K562 (cell line): Measurements from ENCODE around the gene TXNL4A. TPM values are rescaled to one million over a fixed set of nuclear protein-coding genes. Genes with fewer than 3 reads are reported as not detected.

Source experiments
- ATAC-seq: fragments of 200-7000 bp; cut with Tn5 transposase; 3 replicates; pipeline ENCODE4 v1.9.1; 2020; ENCODE audit warnings: moderate library complexity
- BruUV-seq: library from RNA; stranded (reverse); fragments of 400-500 nt; replicated peaks from 2 replicates; lab custom pipeline; 2021; lab: Mats Ljungman, UMichigan
- CTCF ChIA-PET: fragments of 300-600 bp; formaldehyde crosslinking; extraction: SDS; loops from one replicate; lab custom pipeline; 2021; ENCODE audit warnings: low intra/inter-chr PET ratio; lab: Yijun Ruan, JAX
- POLR2A ChIA-PET: fragments of 300-600, 350-650 bp; sonication (Branson Sonifier 250); formaldehyde crosslinking; extraction: SDS; loops from one replicate; lab custom pipeline; 2021; ENCODE audit warnings: antibody characterized with exemption, inconsistent platforms; lab: Yijun Ruan, JAX
- DNase-seq, 4 experiments: peaks; one replicate each; pipeline versions ENCODE4 v3.0.0 to v3.0.0-alpha.2; 2011 to 2018; ENCODE audit warnings: low spot score in 3 of 4, mixed read lengths in 3 of 4; ENCODE audit errors: extremely low read depth in 1 of 4
- FAIRE-seq: peaks from 2 replicates; lab custom pipeline; 2011; peaks lifted over from hg19 to GRCh38; lab: Jason Lieb, UNC
- H2AFZ ChIP-seq: 2 replicates; pipeline ENCODE4 v1.6.0; 2011; ENCODE audit warnings: low read depth, low read length, control low read depth, inconsistent platforms
- H3K27ac ChIP-seq: fragments of 200-600 bp; 3 replicates; pipeline ENCODE4 v1.8.0; 2011; ENCODE audit warnings: low read depth, mild to moderate bottlenecking, control low read depth, inconsistent platforms, low read length, moderate library complexity, mixed read lengths; ENCODE audit errors: extremely low read depth
- H3K27me3 ChIP-seq, 2 experiments: fragments of 300-600 bp in 1 of 2; 2 replicates in 1 of 2; 3 replicates in 1 of 2; pipeline versions ENCODE4 v1.6.0 to v1.8.0; 2011; ENCODE audit warnings: inconsistent platforms in 2 of 2, low read length in 2 of 2, mild to moderate bottlenecking in 1 of 2, mixed read lengths in 1 of 2, moderate library complexity in 1 of 2; ENCODE audit not compliant: control insufficient read depth in 2 of 2, insufficient read depth in 2 of 2
- H3K36me3 ChIP-seq: fragments of 300-600 bp; 3 replicates; pipeline ENCODE4 v1.8.0; 2011; ENCODE audit warnings: mild to moderate bottlenecking, low read length, inconsistent platforms; ENCODE audit not compliant: control insufficient read depth, insufficient read depth
- H3K4me1 ChIP-seq, 2 experiments: fragments of 200-600 bp in 1 of 2; replicated peaks in 1 of 2; 2 replicates in 1 of 2; 3 replicates in 1 of 2; pipeline versions ENCODE4 v1.5.1 to v1.8.0; 2011; ENCODE audit warnings: inconsistent platforms in 2 of 2, low read length in 2 of 2, mild to moderate bottlenecking in 1 of 2, mixed read lengths in 1 of 2, moderate library complexity in 1 of 2; ENCODE audit not compliant: control insufficient read depth in 2 of 2, insufficient read depth in 2 of 2
- H3K4me2 ChIP-seq: 2 replicates; pipeline ENCODE4 v1.6.1; 2011; ENCODE audit warnings: low read length, control low read depth, inconsistent platforms, mixed read lengths; ENCODE audit not compliant: insufficient read depth
- H3K4me3 ChIP-seq: fragments of 200-600 bp; sonication (generic), shearing (Covaris generic); 2 replicates; pipeline ENCODE4 v1.5.1; 2016; ENCODE audit warnings: control low read depth, inconsistent platforms
- H3K79me2 ChIP-seq: fragments of 200-600 bp; 3 replicates; pipeline ENCODE4 v1.8.0; 2011; ENCODE audit warnings: low read length, inconsistent platforms; ENCODE audit not compliant: control insufficient read depth, insufficient read depth
- H3K9ac ChIP-seq, 2 experiments: 2 replicates each; pipeline versions ENCODE4 v1.6.0 to v1.6.1; 2011; ENCODE audit warnings: low read depth in 2 of 2, low read length in 2 of 2, control low read depth in 1 of 2, inconsistent platforms in 1 of 2, mild to moderate bottlenecking in 1 of 2, mixed read lengths in 1 of 2; ENCODE audit not compliant: insufficient read depth in 1 of 2
- H3K9me1 ChIP-seq: one replicate; pipeline ENCODE4 v1.6.0; 2011; ENCODE audit warnings: inconsistent platforms, mild to moderate bottlenecking, low read length, moderate library complexity; ENCODE audit not compliant: control insufficient read depth, insufficient read depth
- H3K9me3 ChIP-seq: replicated peaks from 2 replicates; pipeline ENCODE4 v1.5.1; 2011; ENCODE audit warnings: low read depth, low read length, inconsistent platforms; ENCODE audit not compliant: control insufficient read depth, insufficient read depth
- H4K20me1 ChIP-seq: replicated peaks from 2 replicates; pipeline ENCODE4 v1.6.1; 2011; ENCODE audit warnings: low read length, inconsistent platforms, mixed read lengths; ENCODE audit not compliant: control insufficient read depth, insufficient read depth
- ATF7 ChIP-seq: fragments of 450-650 bp; IDR thresholded peaks from 2 replicates; pipeline ENCODE4 v1.7.1; 2014; ENCODE audit warnings: mild to moderate bottlenecking, moderate library complexity
- BHLHE40 ChIP-seq: IDR thresholded peaks from 2 replicates; pipeline ENCODE4 v1.6.1; 2011; ENCODE audit warnings: low read length, improper control_type of control experiment
- CHD7 ChIP-seq: fragments of 200-600 bp; sonication (generic); IDR thresholded peaks from one replicate; pipeline ENCODE4 v1.6.1; 2012; ENCODE audit warnings: mild to moderate bottlenecking, low read depth, low read length, inconsistent platforms
- DMBX1 ChIP-seq: fragments of 250-450 bp; sonication (Bioruptor Pico); IDR thresholded peaks from 2 replicates; pipeline ENCODE4 v1.8.0; 2022; ENCODE audit warnings: inconsistent platforms, mild to moderate bottlenecking, moderate library complexity, borderline replicate concordance
- MECOM ChIP-seq: fragments of 250-450 bp; sonication (Bioruptor Pico); IDR thresholded peaks from 2 replicates; pipeline ENCODE4 v1.8.0; 2022; ENCODE audit warnings: inconsistent platforms
- MYBL2 ChIP-seq, 2 experiments: fragments of 450-650 bp in 1 of 2; sonication (generic) in 1 of 2; formaldehyde crosslinking in 1 of 2; IDR thresholded peaks; 2 replicates each; pipeline versions ENCODE4 v1.6.1 to v1.8.1; 2017 to 2022; ENCODE audit warnings: borderline replicate concordance in 1 of 2, inconsistent platforms in 1 of 2, low read depth in 1 of 2, mild to moderate bottlenecking in 1 of 2, missing genetic modification reagents in 1 of 2, moderate library complexity in 1 of 2
- SIN3B ChIP-seq: fragments of 450-650 bp; IDR thresholded peaks from 2 replicates; pipeline ENCODE4 v1.6.1; 2017; ENCODE audit warnings: low read depth, mild to moderate bottlenecking, moderate library complexity
- SPI1 ChIP-seq: IDR thresholded peaks from 2 replicates; pipeline ENCODE4 v1.6.1; 2011; ENCODE audit warnings: low read depth, low read length, control low read depth, borderline replicate concordance
- ZBTB17 ChIP-seq: fragments of 450-650 bp; formaldehyde crosslinking; IDR thresholded peaks from 2 replicates; pipeline ENCODE4 v1.4.0; 2020; ENCODE audit warnings: mild to moderate bottlenecking
- ZNF707 ChIP-seq: fragments of 250-450 bp; sonication (Bioruptor Pico); conservative IDR thresholded peaks from 2 replicates; pipeline ENCODE4 v1.8.0; 2022; ENCODE audit warnings: inconsistent platforms, mild to moderate bottlenecking, moderate library complexity
- WGBS: fragments of 100-300 bp; shearing (Covaris generic); methylation state at CpG from one replicate; pipeline ENCODE4 v1.1.6; 2016; ENCODE audit warnings: low coverage, mixed read lengths; ENCODE audit not compliant: insufficient coverage; ENCODE audit errors: missing lambda C conversion rate; 5-methylcytosine and 5-hydroxymethylcytosine counted together
- in situ Hi-C: fragments of 300-500 bp; cut with MboI; formaldehyde crosslinking; loops from 4 replicates; pipeline ENCODE4 v1.15.0; 2018; ENCODE audit warnings: inconsistent platforms, mixed read lengths
- intact Hi-C: fragments of 100-400 bp; cut with micrococcal nuclease; formaldehyde crosslinking; loops from 2 replicates; pipeline ENCODE4 v1.14.2; 2022
- polyA plus RNA-seq, 8 experiments: library from polyadenylated mRNA; depleted of rRNA in 4 of 8; stranded (reverse) in 5 of 8; unstranded in 3 of 8; fragments of >200 nt; fragmentation: Nextera tagmentation in 2 of 8; fragmentation: Illumina TruSeq in 1 of 8; extraction: Ambion mirVana in 2 of 8; extraction: Trizol in 1 of 8; gene quantifications; 2 replicates each; pipeline versions ENCODE4 v1.2.1 to v1.2.3, GENCODE V29; 2011 to 2014; ENCODE audit warnings: inconsistent platforms in 1 of 8, missing spikeins in 1 of 8
- total RNA-seq, 7 experiments: library from RNA; depleted of rRNA in 6 of 7; stranded (reverse); fragments of >200 nt in 6 of 7; fragmentation: Illumina TruSeq in 2 of 7; extraction: Trizol in 2 of 7; gene quantifications; 2 replicates each; pipeline versions ENCODE4 v1.2.1 to v1.2.3, GENCODE V29; 2011 to 2021; ENCODE audit warnings: low replicate concordance in 1 of 7

The TXNL4A gene
- total and polyA plus RNA-seq, 9 of the 15 experiments (the other 6 are each of a cell fraction or from before 2014, with no cell fraction given), result 27.0 to 132 (median 87.5) TPM

DNA sequence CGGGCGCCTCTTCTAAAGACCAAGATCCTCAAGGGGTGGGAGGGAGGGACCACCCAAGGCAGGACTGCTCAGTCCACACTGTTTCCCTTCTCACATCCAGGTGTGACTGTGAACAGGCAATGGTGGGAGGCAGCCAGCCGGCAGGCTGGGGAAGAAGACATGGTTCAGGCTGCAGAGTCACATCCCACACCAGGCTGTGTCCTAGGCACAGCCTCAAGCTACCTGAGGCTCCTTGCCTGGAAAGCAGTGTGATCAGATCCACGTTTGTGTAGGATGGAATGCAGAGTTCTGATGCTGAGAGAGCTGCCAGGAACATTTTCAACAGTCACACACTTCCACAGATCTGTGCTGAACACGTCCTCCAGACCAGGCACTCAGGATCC is 53.3 kb downstream of the TXNL4A start:
- in situ Hi-C loops, result no loop called here
- 59% methylated on average over 5 of the region's 5 CpGs for WGBS
- no peak for DNase-seq
- Histone ChIP-seq H3K4me1 (no peaks in the 10 kb centered on the region; a peak in 1 of 5 replicates), H3K9ac (no peak overlapping the region), H3K79me2 (no peaks in the 10 kb centered on the region), H4K20me1 (no peaks in the 10 kb centered on the region), H3K27me3 (no peaks in the 10 kb centered on the region), H2AFZ (no peak overlapping the region), H3K36me3 (peaks cover 3% of the 10 kb centered on the region; the same call in 1 of the 3 replicates), H3K4me3 (no peak overlapping the region), H3K27ac (no peak overlapping the region), H3K4me2 (no peak overlapping the region), H3K9me3 (peaks cover 3% of the 10 kb centered on the region; the same call in 1 of the 2 replicates), H3K9me1 (no peaks in the 10 kb centered on the region)
- intact Hi-C loops, result no loop called here
- ChIA-PET CTCF (no interaction called here), POLR2A (interaction anchor here (1.1 kb wide), 1 partner anchor 13 kb away, joined by 3 read pairs; no protein-coding TSS in a partner anchor)
- TF ChIP-seq MECOM (no peak), DMBX1 (CRISPR knock-in tag) (no peak), SPI1 (no peak), ZNF707 (CRISPR knock-in tag) (no peak), ATF7 (no peak), ZBTB17 (CRISPR knock-in tag) (no peak), MYBL2 (IDR thresholded peaks at IDR 0.05; ENCODE audit: low read depth) (no peak), MYBL2 (CRISPR knock-in tag; IDR thresholded peaks at IDR 0.05; ENCODE audit: borderline replicate concordance) (no peak), SIN3B (no peak), BHLHE40 (no peak), CHD7 (no peak)
- no peak for ATAC-seq
- no TSS peak for BruUV-seq
- FAIRE-seq, result no peak
